RWPE2 (cell line): ENCODE data around the gene HSD17B8.

ENCODE experiments used
- ATAC-seq: fragments of 200-7000 bp; cut with Tn5 transposase; 3 replicates; pipeline ENCODE4 v1.9.1; 2021; ENCODE audit warnings: low read depth
- DNase-seq: peaks from one replicate; pipeline ENCODE4 v3.0.0-alpha.2; 2020; ENCODE audit warnings: low spot score
- H3K27ac ChIP-seq: fragments of 450-650 bp; 2 replicates; pipeline ENCODE4 v1.5.1; 2017; ENCODE audit warnings: mild to moderate bottlenecking; ENCODE audit not compliant: poor library complexity, severe bottlenecking
- H3K27me3 ChIP-seq: fragments of 250-450 bp; sonication (Bioruptor Pico); 2 replicates; pipeline ENCODE4 v1.5.1; 2021; ENCODE audit warnings: mild to moderate bottlenecking, moderate library complexity; ENCODE audit not compliant: insufficient read depth, poor library complexity, severe bottlenecking
- H3K36me3 ChIP-seq: fragments of 250-450 bp; sonication (Bioruptor Pico); 2 replicates; pipeline ENCODE4 v1.5.1; 2020; ENCODE audit warnings: low read depth, mild to moderate bottlenecking, moderate library complexity
- H3K4me1 ChIP-seq: fragments of 250-450 bp; sonication (Bioruptor Pico); 2 replicates; pipeline ENCODE4 v1.5.1; 2021; ENCODE audit warnings: mild to moderate bottlenecking, moderate library complexity; ENCODE audit not compliant: insufficient read depth, poor library complexity, severe bottlenecking
- H3K4me3 ChIP-seq: fragments of 250-450 bp; sonication (Bioruptor Pico); 2 replicates; pipeline ENCODE4 v1.5.1; 2021; ENCODE audit warnings: mild to moderate bottlenecking, moderate library complexity; ENCODE audit not compliant: severe bottlenecking
- H3K9me3 ChIP-seq: fragments of 250-450 bp; sonication (Bioruptor Pico); 2 replicates; pipeline ENCODE4 v1.5.1; 2021; ENCODE audit warnings: mild to moderate bottlenecking, moderate library complexity; ENCODE audit not compliant: severe bottlenecking
- CTCF ChIP-seq: fragments of 450-650 bp; IDR thresholded peaks from one replicate; pipeline ENCODE4 v1.5.1; 2017; ENCODE audit warnings: mild to moderate bottlenecking, moderate library complexity; ENCODE audit not compliant: poor library complexity, severe bottlenecking

HSD17B8 gene

DNA sequence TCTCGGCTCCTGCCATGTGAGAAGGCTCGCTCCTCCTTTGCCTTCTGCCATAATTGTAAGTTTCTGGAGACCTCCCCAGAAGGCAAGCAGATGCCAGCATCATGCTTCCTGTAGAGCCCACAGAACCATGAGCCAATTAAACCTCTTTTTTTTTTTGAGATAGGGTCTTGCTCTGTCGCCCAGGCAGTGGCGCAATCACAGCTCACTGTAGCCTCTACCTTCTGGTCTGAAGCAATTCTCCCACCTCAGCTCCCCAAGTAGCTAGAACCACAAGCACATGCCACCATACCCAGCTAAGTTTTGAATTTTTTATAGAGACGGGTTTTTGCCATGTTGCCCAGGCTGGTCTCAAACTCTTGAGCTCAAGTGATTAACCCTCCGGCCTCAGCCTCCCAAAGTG, 32.4 kb downstream of the HSD17B8 start:
- H3K4me1 ChIP-seq: no peaks in the 10 kb centered on the region
- H3K36me3 ChIP-seq: no peaks in the 10 kb centered on the region
- TF ChIP-seq CTCF: no peak
- no peak overlapping the region for H3K27ac ChIP-seq
- no peaks in the 10 kb centered on the region for H3K9me3 ChIP-seq
- no peak overlapping the region for H3K4me3 ChIP-seq
- no peaks in the 10 kb centered on the region for H3K27me3 ChIP-seq
- no peak for ATAC-seq
- no peak for DNase-seq

DNA sequence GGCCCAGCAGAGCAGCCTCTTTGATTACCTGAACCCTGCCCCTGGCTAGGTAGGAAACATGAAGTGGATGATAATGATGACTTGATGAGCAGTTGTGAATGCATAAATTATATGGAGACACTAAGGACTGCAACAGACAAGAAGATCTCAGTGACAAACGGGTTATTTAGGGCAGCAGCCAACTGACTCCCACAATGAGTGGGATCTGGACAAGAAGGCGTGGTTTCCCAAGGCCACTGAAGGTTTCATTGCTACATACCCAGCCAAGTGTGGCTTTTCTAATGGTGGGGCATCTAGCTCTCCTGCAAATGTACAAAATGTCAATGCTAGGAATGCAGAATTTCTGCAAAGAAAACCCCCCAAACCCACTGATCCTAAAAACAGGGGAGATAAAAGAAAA, 33.3 kb downstream of the HSD17B8 start:
- Histone ChIP-seq H3K36me3 (no peaks in the 10 kb centered on the region), H3K27ac (no peak overlapping the region), H3K9me3 (no peaks in the 10 kb centered on the region), H3K27me3 (no peaks in the 10 kb centered on the region), H3K4me3 (no peak overlapping the region), H3K4me1 (no peaks in the 10 kb centered on the region)
- no peak for ATAC-seq
- TF ChIP-seq CTCF: no peak
- DNase-seq: no peak

DNA sequence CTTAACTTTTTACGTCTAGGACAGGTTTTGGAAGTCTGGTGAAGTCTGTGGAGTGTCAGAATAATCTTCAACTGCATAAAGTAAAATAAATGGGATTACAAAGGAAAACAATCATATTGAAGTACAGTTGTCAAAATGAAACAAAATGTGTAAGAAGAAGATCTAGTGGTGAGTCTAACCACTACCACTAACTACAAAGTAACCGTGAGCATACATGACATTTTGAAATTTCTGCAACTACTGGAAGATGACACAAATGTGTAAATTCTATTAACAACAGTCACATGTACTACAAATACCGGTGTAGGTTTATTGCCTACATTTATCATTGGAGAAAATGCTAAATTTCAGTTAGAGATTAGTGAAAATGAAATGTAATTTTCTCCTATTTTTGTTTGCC, 37.5 kb downstream of the HSD17B8 start:
- no peak overlapping the region for H3K27ac ChIP-seq
- H3K27me3 ChIP-seq: no peaks in the 10 kb centered on the region
- no peaks in the 10 kb centered on the region for H3K36me3 ChIP-seq
- DNase-seq: no peak
- H3K4me3 ChIP-seq: no peak overlapping the region
- no peak for TF ChIP-seq CTCF
- H3K9me3 ChIP-seq: no peaks in the 10 kb centered on the region
- no peak for ATAC-seq
- no peaks in the 10 kb centered on the region for H3K4me1 ChIP-seq

GRCh38 chr6:33243476-33243875, 39.0 kb downstream of the HSD17B8 start:
- no peaks in the 10 kb centered on the region for H3K9me3 ChIP-seq
- H3K27ac ChIP-seq: no peak overlapping the region
- no peaks in the 10 kb centered on the region for H3K27me3 ChIP-seq
- H3K4me1 ChIP-seq: no peaks in the 10 kb centered on the region
- no peak overlapping the region for H3K4me3 ChIP-seq
- DNase-seq (no peak), ATAC-seq (no peak)
- H3K36me3 ChIP-seq: no peaks in the 10 kb centered on the region
- no peak for TF ChIP-seq CTCF

- peaks cover 10% of the 10 kb centered on the region for H3K4me1 ChIP-seq
- TF ChIP-seq CTCF: peak; percentile 92
- DNase-seq: peak; percentile 79
- no peaks in the 10 kb centered on the region for H3K9me3 ChIP-seq
- peaks cover 8% of the 10 kb centered on the region; the same call in 1 of the 2 replicates for H3K36me3 ChIP-seq
- ATAC-seq: peak; percentile 41
- H3K4me3 ChIP-seq: peak overlapping the region; percentile 38
- no peaks in the 10 kb centered on the region for H3K27me3 ChIP-seq
- H3K27ac ChIP-seq: peak overlapping the region; percentile 83
These were observed 43.7 kb downstream of the HSD17B8 start for GRCh38 chr6:33247977-33248642.
